HCEC 1CT (cell line): ENCODE data around the gene MTCL1.

ENCODE experiments used
- DNase-seq: peaks from one replicate; pipeline ENCODE4 v3.0.0-alpha.2; 2017

The MTCL1 gene

GRCh38 chr18:8776013-8776943 is 70.9 kb downstream of the MTCL1 start:
- no peak for DNase-seq

- DNase-seq: no peak
These were observed 72.5 kb downstream of the MTCL1 start for GRCh38 chr18:8777846-8778245.

- DNase-seq: no peak
These were observed 73.0 kb downstream of the MTCL1 start for GRCh38 chr18:8778386-8778785.

GRCh38 chr18:8778824-8779223 is 73.5 kb downstream of the MTCL1 start:
- no peak for DNase-seq

DNA sequence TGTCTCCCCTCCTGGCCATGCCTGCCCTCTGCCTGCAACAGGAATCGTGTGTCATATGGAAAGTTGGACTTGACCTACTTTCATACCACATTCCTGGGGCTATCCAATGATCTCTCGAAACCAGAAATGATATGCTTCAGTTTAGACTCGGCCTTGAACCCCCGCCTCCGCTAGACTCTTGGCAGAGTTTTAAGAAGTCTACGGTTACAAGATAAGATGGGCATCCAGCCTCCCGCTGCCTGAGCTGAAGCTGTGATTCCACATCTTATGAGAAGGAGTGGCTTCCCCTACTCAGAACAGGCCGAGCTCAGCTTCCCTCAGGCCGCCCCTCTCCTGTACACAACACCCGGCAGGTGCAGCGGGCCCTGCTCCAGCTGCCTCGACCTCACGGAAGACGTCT is 73.9 kb downstream of the MTCL1 start:
- no peak for DNase-seq

DNA sequence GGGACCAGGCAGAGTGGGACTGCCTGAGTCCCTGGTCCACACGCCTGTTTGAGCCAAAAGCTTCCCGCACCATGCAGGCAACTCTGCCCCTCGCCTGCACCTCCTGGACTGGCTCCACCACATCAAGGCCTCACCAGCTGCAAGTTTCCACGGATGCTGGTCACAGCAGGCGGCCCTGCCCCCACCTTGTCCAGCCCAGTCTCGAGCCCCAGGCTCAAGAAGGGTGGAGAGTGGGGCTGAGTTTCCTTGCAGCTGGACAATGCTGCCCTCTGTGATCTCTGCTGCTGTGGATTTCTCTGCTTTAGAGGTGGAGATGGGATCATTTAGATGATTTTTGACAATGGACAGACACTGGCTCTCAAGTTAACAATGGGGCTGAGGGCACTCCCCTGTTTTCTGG is 74.9 kb downstream of the MTCL1 start:
- DNase-seq: no peak

DNA sequence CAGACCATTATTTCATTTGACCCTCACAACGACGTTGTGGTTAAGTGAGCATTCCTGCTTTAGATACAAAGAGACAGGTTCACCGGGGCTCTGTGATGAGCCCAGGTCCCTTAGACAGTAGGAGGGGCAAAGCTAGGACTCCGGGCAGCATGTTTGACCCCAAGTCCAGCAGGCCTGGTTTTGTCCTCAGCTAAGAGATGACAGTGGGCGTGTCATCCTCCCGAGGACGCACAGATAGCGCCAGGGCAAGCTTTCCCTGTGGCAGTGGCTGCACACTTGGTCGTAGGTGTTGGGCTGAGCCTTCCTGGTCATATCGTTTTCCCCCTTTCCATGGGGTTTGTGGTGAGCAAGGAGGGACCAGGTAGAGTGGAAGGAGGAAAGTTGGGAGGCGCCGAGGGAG is 76.3 kb downstream of the MTCL1 start:
- DNase-seq: no peak

DNA sequence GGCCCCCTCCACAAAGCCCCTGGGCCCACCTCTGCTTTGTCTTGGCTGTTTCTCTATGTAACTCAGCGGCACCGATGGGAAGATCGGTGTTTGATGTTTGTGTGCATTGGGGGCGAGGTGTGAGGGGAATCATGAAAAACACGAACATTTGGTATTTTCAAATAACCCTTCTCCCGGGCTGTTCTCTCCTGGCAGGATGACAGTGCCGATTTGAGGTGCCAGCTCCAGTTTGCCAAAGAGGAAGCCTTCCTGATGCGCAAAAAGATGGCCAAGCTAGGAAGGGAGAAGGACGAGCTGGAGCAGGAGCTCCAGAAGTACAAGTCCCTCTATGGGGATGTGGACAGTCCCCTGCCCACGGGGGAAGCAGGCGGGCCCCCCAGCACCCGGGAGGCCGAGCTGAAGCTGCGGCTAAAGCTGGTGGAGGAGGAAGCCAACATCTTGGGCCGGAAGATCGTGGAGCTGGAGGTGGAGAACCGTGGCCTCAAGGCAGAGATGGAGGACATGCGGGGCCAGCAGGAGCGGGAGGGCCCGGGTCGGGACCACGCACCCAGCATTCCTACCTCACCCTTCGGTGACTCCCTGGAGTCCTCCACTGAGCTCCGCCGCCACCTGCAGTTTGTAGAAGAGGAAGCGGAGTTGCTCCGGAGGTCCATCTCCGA is 78.1 kb downstream of the MTCL1 start:
- DNase-seq: no peak

DNA sequence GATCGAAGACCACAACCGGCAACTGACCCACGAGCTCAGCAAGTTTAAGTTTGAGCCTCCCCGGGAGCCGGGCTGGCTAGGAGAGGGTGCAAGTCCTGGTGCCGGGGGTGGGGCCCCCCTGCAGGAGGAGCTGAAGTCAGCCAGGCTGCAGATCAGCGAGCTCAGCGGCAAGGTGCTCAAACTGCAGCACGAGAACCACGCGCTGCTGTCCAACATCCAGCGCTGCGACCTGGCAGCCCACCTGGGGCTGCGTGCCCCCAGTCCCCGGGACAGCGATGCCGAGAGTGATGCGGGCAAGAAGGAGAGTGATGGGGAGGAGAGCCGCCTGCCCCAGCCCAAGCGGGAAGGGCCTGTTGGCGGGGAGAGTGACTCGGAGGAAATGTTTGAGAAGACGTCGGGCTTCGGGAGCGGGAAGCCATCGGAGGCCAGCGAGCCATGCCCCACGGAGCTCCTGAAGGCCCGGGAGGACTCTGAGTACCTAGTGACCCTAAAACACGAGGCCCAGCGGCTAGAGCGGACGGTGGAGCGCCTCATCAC is 78.7 kb downstream of the MTCL1 start:
- no peak for DNase-seq

DNA sequence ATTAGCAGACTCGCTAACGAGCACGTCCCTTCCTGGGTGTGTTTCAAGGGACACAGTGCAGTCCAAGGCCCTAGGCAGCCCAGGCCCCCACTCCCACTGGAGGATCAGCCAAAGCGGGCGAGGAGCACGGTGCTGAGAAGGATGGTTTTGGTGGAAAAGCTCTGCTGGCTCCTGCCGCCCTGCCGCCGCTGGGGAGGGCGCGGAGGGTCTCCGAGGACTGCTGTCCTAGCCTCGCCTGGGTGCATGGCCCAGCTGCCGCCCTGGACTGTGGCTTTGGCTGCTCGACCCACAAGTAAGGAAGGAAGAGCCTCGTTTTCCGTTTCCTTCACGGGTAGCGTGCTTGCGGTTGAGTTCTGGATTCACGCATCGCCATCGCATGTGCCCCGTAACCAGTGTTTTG is 79.9 kb downstream of the MTCL1 start:
- DNase-seq: no peak

GRCh38 chr18:8785855-8786482 is 80.6 kb downstream of the MTCL1 start:
- DNase-seq: no peak

GRCh38 chr18:8786483-8787370 is 81.4 kb downstream of the MTCL1 start:
- no peak for DNase-seq

GRCh38 chr18:8787371-8787670 is 82.0 kb downstream of the MTCL1 start:
- no peak for DNase-seq

DNA sequence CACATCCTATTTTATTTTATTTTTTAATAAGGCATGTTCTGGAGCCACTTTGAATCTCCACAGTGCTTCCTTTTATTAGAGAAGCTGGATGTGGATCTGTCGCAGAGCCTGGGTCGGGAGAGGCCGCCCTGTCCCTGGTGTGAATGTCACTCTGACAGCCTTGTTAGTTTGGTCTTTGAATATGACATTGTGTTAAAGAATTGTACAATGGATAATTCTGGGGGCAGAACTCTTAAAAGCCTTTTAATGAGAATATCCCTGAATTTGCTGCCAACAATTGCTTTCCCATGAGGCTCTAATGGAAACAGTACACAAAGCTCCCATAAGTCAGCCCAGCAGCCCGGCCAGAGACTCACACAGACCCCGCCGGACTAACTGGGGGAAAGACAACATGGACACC is 82.4 kb downstream of the MTCL1 start:
- DNase-seq: no peak

DNA sequence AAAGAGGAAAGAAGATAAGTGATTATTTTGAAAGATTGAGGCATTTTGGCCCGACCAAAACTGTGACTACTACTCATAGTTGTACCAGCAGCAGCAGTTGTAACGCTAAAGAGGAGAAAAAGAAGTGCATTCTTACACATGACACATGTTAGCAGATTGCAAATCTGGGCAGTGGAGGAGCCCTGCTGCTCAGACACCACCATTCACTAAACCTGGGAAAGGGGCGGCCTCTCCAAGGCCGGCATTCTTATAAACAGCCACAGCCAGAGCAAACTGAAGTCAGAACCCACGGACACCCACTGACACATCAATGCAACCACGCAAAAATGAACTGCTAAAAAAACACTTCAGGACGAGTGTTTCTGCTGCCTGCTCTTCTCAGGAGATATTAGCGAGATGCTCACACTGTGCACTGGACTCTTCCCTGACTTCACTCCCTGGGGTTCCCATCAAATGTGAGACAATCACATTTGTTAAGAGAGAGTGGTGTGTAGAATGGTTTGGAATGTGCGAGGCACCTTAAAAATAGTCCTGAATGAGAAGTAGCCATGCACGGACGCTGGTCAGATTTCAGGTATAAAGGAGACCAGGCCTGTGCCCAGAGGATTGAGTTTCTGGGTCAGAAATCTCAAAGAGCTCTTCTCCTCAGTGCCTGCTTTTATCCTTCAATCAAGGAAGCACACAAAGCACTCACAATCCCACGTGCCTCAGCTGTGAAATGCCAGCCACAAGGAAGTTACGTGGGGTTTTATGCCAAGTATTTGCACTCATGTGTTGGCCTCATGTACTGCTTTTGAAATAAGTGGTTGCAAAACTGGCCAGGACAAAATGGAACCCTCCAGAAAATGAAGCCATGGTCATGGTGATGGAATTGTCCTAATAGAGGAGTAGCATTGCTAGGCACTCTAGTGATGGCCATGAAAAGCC is 83.4 kb downstream of the MTCL1 start:
- DNase-seq: no peak

- DNase-seq: no peak
These were observed 85.9 kb downstream of the MTCL1 start for GRCh38 chr18:8791171-8791651.

GRCh38 chr18:8792688-8793316 is 87.4 kb downstream of the MTCL1 start:
- DNase-seq: no peak

DNA sequence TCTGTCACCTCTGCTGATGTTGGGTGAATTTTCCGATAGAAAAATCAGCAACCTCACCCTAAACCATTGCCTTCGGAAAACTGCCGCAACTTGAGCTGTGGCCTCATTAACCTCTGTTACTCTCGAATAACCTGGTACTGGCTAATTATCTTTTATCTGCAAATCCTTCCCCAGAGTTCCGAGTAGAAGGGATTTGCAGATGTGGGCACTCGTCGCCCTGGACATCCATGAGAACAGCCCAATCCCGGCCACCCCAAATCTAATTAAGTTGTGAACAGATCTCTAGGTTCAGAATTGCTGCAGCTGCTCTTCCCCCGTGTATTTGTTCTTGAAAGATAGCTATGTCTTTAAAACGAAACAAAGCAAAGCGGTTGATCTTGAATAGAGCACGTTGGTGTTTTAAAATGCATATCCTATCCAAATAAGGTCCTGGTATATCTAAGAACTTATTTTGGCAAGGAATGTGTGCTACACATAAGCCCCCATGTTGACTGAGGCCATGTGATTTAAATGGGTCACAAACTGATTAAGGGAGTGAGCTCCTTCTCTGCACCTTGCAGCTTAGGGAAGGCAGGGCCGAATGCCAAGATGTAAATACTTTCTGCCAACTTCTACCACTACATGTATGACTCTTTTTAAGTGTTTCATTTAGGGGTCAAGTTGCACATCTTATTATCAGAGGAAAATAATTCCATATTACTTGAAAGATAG is 88.2 kb downstream of the MTCL1 start:
- no peak for DNase-seq

- peak; percentile 34 for DNase-seq
These were observed 89.0 kb downstream of the MTCL1 start for GRCh38 chr18:8794156-8794933.

DNA sequence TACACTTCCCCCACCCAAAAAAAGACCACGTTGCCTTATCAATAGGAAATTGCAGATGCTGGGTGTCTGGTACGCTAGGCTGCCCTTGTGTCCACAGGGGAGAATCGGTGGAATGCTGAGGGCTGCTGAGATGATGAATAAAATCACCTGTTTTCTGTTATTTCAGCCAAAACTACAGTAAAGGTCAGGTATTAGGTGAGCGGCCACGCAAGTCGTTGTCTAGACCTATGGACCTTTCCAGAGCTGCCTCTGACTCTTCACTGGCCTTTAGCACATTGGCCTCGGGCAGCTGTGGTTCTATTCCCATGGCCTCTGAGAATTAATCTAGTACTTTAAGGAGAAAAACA is 89.6 kb downstream of the MTCL1 start:
- no peak for DNase-seq
